ENCODE data around the gene DVL1. TPM values are rescaled to one million over a fixed set of nuclear protein-coding genes. Genes with fewer than 3 reads are reported as not detected.
A peak's percentile ranks its signal among the peaks of the same experiment; 100 is the strongest.

Gene DVL1
- total RNA-seq, 1 experiment from 2014 or later, result 91.4 TPM

DNA sequence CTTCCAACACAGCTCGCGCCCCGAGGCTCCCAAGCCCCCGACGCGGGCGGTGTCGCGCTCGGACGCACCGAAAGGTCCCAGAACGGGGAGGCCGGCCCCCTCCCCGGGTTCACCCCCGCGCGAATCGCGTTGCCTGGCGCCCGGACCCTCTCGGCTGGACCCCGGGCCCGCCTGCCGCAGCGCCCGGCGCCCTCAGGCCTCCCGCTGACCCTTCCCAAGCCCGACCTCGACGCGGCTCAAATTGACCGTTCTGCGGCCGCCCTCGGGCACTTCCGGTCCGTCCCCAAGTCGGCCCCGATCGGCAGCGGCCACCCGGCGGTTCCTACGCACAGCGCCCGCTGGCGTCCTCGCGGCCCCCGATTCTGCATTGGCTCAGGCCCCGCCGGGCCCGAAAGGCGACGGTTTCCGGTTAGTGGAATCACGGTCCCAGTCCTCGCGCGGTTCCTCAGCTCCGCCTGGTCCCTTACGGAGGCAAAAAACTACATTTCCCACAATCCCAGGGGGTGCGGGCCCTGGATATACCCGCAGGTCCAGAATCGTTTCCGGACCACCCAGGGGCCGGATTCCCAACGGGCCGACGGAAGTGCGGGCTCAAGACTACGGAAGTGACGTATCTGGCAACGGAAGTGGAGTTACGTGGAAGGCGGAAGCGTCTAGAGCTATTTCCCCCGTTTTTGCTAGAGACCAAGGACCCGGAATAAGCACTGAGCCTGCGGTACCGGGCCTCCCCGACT is 25.9 kb upstream of the DVL1 start, which contains the start of gene AURKAIP1 (continued):
- TF ChIP-seq GABPB1 (CRISPR knock-in tag; IDR thresholded peaks at IDR 0.05) (peak; percentile 98), NFYB (CRISPR knock-in tag; conservative IDR thresholded peaks at IDR 0.05; ENCODE audit: low read depth) (0 out of 2 replicates have a peak, but pooled peaks have one; percentile 25), ETV6 (CRISPR knock-in tag; IDR thresholded peaks at IDR 0.05) (peak; percentile 86), ATF1 (CRISPR knock-in tag; IDR thresholded peaks at IDR 0.05) (0 out of 2 replicates have a peak, but pooled peaks have one; percentile 53), OVOL2 (CRISPR knock-in tag; IDR thresholded peaks at IDR 0.05; ENCODE audit: borderline replicate concordance) (no peak), KAT7 (CRISPR knock-in tag; IDR thresholded peaks at IDR 0.05; ENCODE audit: borderline replicate concordance) (peak; percentile 96), CBFB (CRISPR knock-in tag; IDR thresholded peaks at IDR 0.05; ENCODE audit: low read depth) (no peak), ZNF138 (CRISPR knock-in tag; conservative IDR thresholded peaks at IDR 0.05) (no peak), FOXP1 (CRISPR knock-in tag; IDR thresholded peaks at IDR 0.05; ENCODE audit: borderline replicate concordance) (peak; percentile 51; the same call in 1 of the 2 replicates), CREB1 (CRISPR knock-in tag; IDR thresholded peaks at IDR 0.05) (peak; percentile 23; the same call in 1 of the 2 replicates)
- TF ChIP-seq, protein P1, sequence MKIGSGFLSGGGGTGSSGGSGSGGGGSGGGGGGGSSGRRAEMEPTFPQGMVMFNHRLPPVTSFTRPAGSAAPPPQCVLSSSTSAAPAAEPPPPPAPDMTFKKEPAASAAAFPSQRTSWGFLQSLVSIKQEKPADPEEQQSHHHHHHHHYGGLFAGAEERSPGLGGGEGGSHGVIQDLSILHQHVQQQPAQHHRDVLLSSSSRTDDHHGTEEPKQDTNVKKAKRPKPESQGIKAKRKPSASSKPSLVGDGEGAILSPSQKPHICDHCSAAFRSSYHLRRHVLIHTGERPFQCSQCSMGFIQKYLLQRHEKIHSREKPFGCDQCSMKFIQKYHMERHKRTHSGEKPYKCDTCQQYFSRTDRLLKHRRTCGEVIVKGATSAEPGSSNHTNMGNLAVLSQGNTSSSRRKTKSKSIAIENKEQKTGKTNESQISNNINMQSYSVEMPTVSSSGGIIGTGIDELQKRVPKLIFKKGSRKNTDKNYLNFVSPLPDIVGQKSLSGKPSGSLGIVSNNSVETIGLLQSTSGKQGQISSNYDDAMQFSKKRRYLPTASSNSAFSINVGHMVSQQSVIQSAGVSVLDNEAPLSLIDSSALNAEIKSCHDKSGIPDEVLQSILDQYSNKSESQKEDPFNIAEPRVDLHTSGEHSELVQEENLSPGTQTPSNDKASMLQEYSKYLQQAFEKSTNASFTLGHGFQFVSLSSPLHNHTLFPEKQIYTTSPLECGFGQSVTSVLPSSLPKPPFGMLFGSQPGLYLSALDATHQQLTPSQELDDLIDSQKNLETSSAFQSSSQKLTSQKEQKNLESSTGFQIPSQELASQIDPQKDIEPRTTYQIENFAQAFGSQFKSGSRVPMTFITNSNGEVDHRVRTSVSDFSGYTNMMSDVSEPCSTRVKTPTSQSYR (CRISPR knock-in tag; IDR thresholded peaks at IDR 0.05), result 0 out of 2 replicates have a peak, but pooled peaks have one; percentile 69
- TF ChIP-seq, protein P2, sequence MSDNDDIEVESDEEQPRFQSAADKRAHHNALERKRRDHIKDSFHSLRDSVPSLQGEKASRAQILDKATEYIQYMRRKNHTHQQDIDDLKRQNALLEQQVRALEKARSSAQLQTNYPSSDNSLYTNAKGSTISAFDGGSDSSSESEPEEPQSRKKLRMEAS (CRISPR knock-in tag; IDR thresholded peaks at IDR 0.05), result peak; percentile 90
- TF ChIP-seq, protein P3, sequence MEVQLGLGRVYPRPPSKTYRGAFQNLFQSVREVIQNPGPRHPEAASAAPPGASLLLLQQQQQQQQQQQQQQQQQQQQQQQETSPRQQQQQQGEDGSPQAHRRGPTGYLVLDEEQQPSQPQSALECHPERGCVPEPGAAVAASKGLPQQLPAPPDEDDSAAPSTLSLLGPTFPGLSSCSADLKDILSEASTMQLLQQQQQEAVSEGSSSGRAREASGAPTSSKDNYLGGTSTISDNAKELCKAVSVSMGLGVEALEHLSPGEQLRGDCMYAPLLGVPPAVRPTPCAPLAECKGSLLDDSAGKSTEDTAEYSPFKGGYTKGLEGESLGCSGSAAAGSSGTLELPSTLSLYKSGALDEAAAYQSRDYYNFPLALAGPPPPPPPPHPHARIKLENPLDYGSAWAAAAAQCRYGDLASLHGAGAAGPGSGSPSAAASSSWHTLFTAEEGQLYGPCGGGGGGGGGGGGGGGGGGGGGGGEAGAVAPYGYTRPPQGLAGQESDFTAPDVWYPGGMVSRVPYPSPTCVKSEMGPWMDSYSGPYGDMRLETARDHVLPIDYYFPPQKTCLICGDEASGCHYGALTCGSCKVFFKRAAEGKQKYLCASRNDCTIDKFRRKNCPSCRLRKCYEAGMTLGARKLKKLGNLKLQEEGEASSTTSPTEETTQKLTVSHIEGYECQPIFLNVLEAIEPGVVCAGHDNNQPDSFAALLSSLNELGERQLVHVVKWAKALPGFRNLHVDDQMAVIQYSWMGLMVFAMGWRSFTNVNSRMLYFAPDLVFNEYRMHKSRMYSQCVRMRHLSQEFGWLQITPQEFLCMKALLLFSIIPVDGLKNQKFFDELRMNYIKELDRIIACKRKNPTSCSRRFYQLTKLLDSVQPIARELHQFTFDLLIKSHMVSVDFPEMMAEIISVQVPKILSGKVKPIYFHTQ (CRISPR knock-in tag; IDR thresholded peaks at IDR 0.05), result no peak
- TF ChIP-seq, protein P4, sequence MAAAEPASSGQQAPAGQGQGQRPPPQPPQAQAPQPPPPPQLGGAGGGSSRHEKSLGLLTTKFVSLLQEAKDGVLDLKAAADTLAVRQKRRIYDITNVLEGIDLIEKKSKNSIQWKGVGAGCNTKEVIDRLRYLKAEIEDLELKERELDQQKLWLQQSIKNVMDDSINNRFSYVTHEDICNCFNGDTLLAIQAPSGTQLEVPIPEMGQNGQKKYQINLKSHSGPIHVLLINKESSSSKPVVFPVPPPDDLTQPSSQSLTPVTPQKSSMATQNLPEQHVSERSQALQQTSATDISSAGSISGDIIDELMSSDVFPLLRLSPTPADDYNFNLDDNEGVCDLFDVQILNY (CRISPR knock-in tag; IDR thresholded peaks at IDR 0.05), result peak; percentile 86
- TF ChIP-seq, protein P5, sequence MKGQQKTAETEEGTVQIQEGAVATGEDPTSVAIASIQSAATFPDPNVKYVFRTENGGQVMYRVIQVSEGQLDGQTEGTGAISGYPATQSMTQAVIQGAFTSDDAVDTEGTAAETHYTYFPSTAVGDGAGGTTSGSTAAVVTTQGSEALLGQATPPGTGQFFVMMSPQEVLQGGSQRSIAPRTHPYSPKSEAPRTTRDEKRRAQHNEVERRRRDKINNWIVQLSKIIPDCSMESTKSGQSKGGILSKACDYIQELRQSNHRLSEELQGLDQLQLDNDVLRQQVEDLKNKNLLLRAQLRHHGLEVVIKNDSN (CRISPR knock-in tag; IDR thresholded peaks at IDR 0.05), result peak; percentile 51; the same call in 1 of the 2 replicates
- TF ChIP-seq, protein P6, sequence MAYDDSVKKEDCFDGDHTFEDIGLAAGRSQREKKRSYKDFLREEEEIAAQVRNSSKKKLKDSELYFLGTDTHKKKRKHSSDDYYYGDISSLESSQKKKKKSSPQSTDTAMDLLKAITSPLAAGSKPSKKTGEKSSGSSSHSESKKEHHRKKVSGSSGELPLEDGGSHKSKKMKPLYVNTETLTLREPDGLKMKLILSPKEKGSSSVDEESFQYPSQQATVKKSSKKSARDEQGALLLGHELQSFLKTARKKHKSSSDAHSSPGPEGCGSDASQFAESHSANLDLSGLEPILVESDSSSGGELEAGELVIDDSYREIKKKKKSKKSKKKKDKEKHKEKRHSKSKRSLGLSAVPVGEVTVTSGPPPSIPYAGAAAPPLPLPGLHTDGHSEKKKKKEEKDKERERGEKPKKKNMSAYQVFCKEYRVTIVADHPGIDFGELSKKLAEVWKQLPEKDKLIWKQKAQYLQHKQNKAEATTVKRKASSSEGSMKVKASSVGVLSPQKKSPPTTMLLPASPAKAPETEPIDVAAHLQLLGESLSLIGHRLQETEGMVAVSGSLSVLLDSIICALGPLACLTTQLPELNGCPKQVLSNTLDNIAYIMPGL (CRISPR knock-in tag; IDR thresholded peaks at IDR 0.05), result peak; percentile 100

Measured in WTC11 (cell line).